SW480 (cell line): Measurements from ENCODE around the gene HSD3B7.

Experiments used
- DNase-seq: peaks from one replicate; pipeline ENCODE4 v3.0.0-alpha.2; 2016; ENCODE audit warnings: low spot score

HSD3B7 gene

GRCh38 chr16:30957456-30958174, 27.4 kb upstream of the HSD3B7 start, which contains the start of gene SETD1A:
TSS of gene SETD1A (plus strand) at chr16:30957754. CDS start at chr16:30958732, 978 bp downstream.
- peak; percentile 92 for DNase-seq

GRCh38 chr16:30958175-30959079, 26.6 kb upstream of the HSD3B7 start:
- DNase-seq, result peak; percentile 51

GRCh38 chr16:30961384-30961783, 23.6 kb upstream of the HSD3B7 start:
- no peak for DNase-seq

GRCh38 chr16:30963925-30964511, 21.0 kb upstream of the HSD3B7 start:
- no peak for DNase-seq

GRCh38 chr16:30964574-30965226, 20.3 kb upstream of the HSD3B7 start:
- no peak for DNase-seq

GRCh38 chr16:30965436-30965835, 19.6 kb upstream of the HSD3B7 start:
- DNase-seq, result no peak

- DNase-seq, result no peak
Measured at GRCh38 chr16:30966033-30966619, 18.9 kb upstream of the HSD3B7 start.

- DNase-seq, result no peak
Measured at GRCh38 chr16:30967795-30968194, 17.2 kb upstream of the HSD3B7 start.

- no peak for DNase-seq
Measured at GRCh38 chr16:30969246-30969842, 15.7 kb upstream of the HSD3B7 start.

GRCh38 chr16:30971298-30971697, 13.7 kb upstream of the HSD3B7 start:
- no peak for DNase-seq

- no peak for DNase-seq
Measured at GRCh38 chr16:30972872-30973271, 12.1 kb upstream of the HSD3B7 start.

GRCh38 chr16:30974348-30974747, 10.7 kb upstream of the HSD3B7 start:
- no peak for DNase-seq

- no peak for DNase-seq
Measured at GRCh38 chr16:30976486-30976885, 8.5 kb upstream of the HSD3B7 start.

GRCh38 chr16:30977502-30977901, 7.5 kb upstream of the HSD3B7 start:
- no peak for DNase-seq

- no peak for DNase-seq
Measured at GRCh38 chr16:30979170-30980022, 5.6 kb upstream of the HSD3B7 start.

GRCh38 chr16:30980023-30980371, 5.0 kb upstream of the HSD3B7 start:
- no peak for DNase-seq

GRCh38 chr16:30980434-30980833, 4.6 kb upstream of the HSD3B7 start:
- DNase-seq, result no peak

GRCh38 chr16:30980959-30981358, 4.0 kb upstream of the HSD3B7 start:
- DNase-seq, result no peak

GRCh38 chr16:30982548-30983288, 2.3 kb upstream of the HSD3B7 start:
- DNase-seq, result no peak
